ENCODE data around the gene NEDD8.
A peak's percentile ranks its signal among the peaks of the same experiment; 100 is the strongest.

NEDD8 gene

GRCh38 chr14:24277606-24278321, 45.6 kb upstream of the NEDD8 start:
- TF ChIP-seq CTCF (IDR thresholded peaks at IDR 0.05; ENCODE audit: insufficient read depth, low read length, poor library complexity, severe bottlenecking): no peak
- DNase-seq (ENCODE audit: extremely low read depth, insufficient read length): no peak
- H3K36me3 ChIP-seq (ENCODE audit: control insufficient read depth, insufficient read depth, low read length): no peaks in the 10 kb centered on the region
- H3K27me3 ChIP-seq (replicated peaks; ENCODE audit: control insufficient read depth, insufficient read depth, low read length): no peaks in the 10 kb centered on the region
- no peak overlapping the region for H3K4me3 ChIP-seq (replicated peaks; ENCODE audit: low read depth, low read length)

GRCh38 chr14:24277071-24277470, 44.9 kb upstream of the NEDD8 start:
- H3K36me3 ChIP-seq (ENCODE audit: control insufficient read depth, insufficient read depth, low read length): no peaks in the 10 kb centered on the region
- no peak for TF ChIP-seq CTCF (IDR thresholded peaks at IDR 0.05; ENCODE audit: insufficient read depth, low read length, poor library complexity, severe bottlenecking)
- no peak overlapping the region for H3K4me3 ChIP-seq (replicated peaks; ENCODE audit: low read depth, low read length)
- no peak for DNase-seq (ENCODE audit: extremely low read depth, insufficient read length)
- no peaks in the 10 kb centered on the region for H3K27me3 ChIP-seq (replicated peaks; ENCODE audit: control insufficient read depth, insufficient read depth, low read length)

- H3K4me3 ChIP-seq (replicated peaks; ENCODE audit: low read depth, low read length): 0 out of 2 replicates have a peak overlapping the region, but pooled peaks have one; percentile 5
- peaks cover 5% of the 10 kb centered on the region for H3K36me3 ChIP-seq (ENCODE audit: control insufficient read depth, insufficient read depth, low read length)
- peak; percentile 73 for DNase-seq (ENCODE audit: extremely low read depth, insufficient read length)
- TF ChIP-seq CTCF (IDR thresholded peaks at IDR 0.05; ENCODE audit: insufficient read depth, low read length, poor library complexity, severe bottlenecking): no peak
- no peaks in the 10 kb centered on the region for H3K27me3 ChIP-seq (replicated peaks; ENCODE audit: control insufficient read depth, insufficient read depth, low read length)
These were observed 42.0 kb upstream of the NEDD8 start for GRCh38 chr14:24274101-24274543.

GRCh38 chr14:24273422-24273998, 41.3 kb upstream of the NEDD8 start:
- DNase-seq (ENCODE audit: extremely low read depth, insufficient read length): no peak
- no peak overlapping the region for H3K4me3 ChIP-seq (replicated peaks; ENCODE audit: low read depth, low read length)
- H3K27me3 ChIP-seq (replicated peaks; ENCODE audit: control insufficient read depth, insufficient read depth, low read length): no peaks in the 10 kb centered on the region
- peak; percentile 18 for TF ChIP-seq CTCF (IDR thresholded peaks at IDR 0.05; ENCODE audit: insufficient read depth, low read length, poor library complexity, severe bottlenecking)
- peaks cover 9% of the 10 kb centered on the region for H3K36me3 ChIP-seq (ENCODE audit: control insufficient read depth, insufficient read depth, low read length)

GRCh38 chr14:24272467-24272866, 40.3 kb upstream of the NEDD8 start:
- no peak for TF ChIP-seq CTCF (IDR thresholded peaks at IDR 0.05; ENCODE audit: insufficient read depth, low read length, poor library complexity, severe bottlenecking)
- no peak overlapping the region for H3K4me3 ChIP-seq (replicated peaks; ENCODE audit: low read depth, low read length)
- H3K27me3 ChIP-seq (replicated peaks; ENCODE audit: control insufficient read depth, insufficient read depth, low read length): no peaks in the 10 kb centered on the region
- peaks cover 12% of the 10 kb centered on the region for H3K36me3 ChIP-seq (ENCODE audit: control insufficient read depth, insufficient read depth, low read length)
- no peak for DNase-seq (ENCODE audit: extremely low read depth, insufficient read length)
